SU-DHL-6 (cell line): Measurements from ENCODE around the gene ZCCHC7.

ENCODE experiments used
- CTCF ChIP-seq: fragments of 200-600 bp; sonication (generic); IDR thresholded peaks from one replicate; pipeline ENCODE4 v1.5.1; 2017; ENCODE audit warnings: antibody characterized with exemption, mild to moderate bottlenecking, low read length, moderate library complexity; ENCODE audit not compliant: insufficient read depth, poor library complexity, severe bottlenecking
- EZH2phosphoT487 ChIP-seq: fragments of 200-600 bp; sonication (generic), shearing (Covaris generic); conservative IDR thresholded peaks from 2 replicates; pipeline ENCODE4 v1.6.1; 2018; ENCODE audit warnings: mild to moderate bottlenecking, antibody characterized with exemption, low read length, moderate library complexity, mixed read lengths

DNA sequence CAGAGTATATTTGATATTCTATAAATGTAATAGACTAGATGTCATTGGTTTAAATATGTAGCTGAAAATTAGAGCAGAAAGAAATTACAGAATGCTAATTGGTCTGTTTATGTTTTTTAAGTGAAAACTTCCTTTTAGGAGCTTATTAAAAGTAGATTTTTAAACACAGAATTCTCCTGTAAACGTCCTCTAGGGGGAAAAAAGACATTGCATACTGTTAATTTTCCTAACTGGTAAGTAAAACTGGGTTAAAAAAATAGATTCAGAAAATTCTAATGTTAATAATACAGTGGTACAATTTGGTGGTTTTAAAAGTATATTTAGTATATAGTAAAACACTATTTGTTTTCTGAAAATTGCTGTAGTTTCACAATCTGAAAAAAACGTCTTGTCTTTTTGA lies 59.8 kb downstream of the ZCCHC7 start:
- TF ChIP-seq CTCF (no peak), EZH2phosphoT487 (no peak)
